HG03432 (cell line): ENCODE results near the gene AGR2.

Source experiments
- ATAC-seq: cut with Tn5 transposase; IDR thresholded peaks from one replicate; pipeline ENCODE4 v1.9.1; 2021; ENCODE audit warnings: mild to moderate bottlenecking, moderate library complexity; ENCODE audit not compliant: unreplicated experiment

The AGR2 gene

GRCh38 chr7:16813232-16813616 is 8.4 kb upstream of the AGR2 start:
- no peak for ATAC-seq

- no peak for ATAC-seq
Observed at GRCh38 chr7:16812542-16813231, 7.9 kb upstream of the AGR2 start.

- ATAC-seq, result no peak
Observed at GRCh38 chr7:16811551-16811950, 6.8 kb upstream of the AGR2 start.

GRCh38 chr7:16810573-16810972 is 5.8 kb upstream of the AGR2 start:
- no peak for ATAC-seq

GRCh38 chr7:16810112-16810511 is 5.3 kb upstream of the AGR2 start:
- ATAC-seq, result no peak

GRCh38 chr7:16805441-16805840 is 642 bp upstream of the AGR2 start:
- no peak for ATAC-seq

GRCh38 chr7:16803881-16804673 is 722 bp downstream of the AGR2 start:
- no peak for ATAC-seq

- no peak for ATAC-seq
Observed at GRCh38 chr7:16803125-16803524, 1.7 kb downstream of the AGR2 start.

GRCh38 chr7:16801579-16801978 is 3.2 kb downstream of the AGR2 start:
- ATAC-seq, result no peak

GRCh38 chr7:16801111-16801542 is 3.7 kb downstream of the AGR2 start:
- peak; percentile 77 for ATAC-seq

- ATAC-seq, result no peak
Observed at GRCh38 chr7:16795624-16796023, 9.2 kb downstream of the AGR2 start.

GRCh38 chr7:16794986-16795385 is 9.8 kb downstream of the AGR2 start:
- no peak for ATAC-seq

GRCh38 chr7:16791905-16792698 is 12.7 kb downstream of the AGR2 start:
- no peak for ATAC-seq

GRCh38 chr7:16791071-16791470 is 13.7 kb downstream of the AGR2 start:
- no peak for ATAC-seq

GRCh38 chr7:16787127-16787526 is 17.7 kb downstream of the AGR2 start:
- no peak for ATAC-seq

GRCh38 chr7:16786257-16786656 is 18.5 kb downstream of the AGR2 start:
- ATAC-seq, result no peak

- no peak for ATAC-seq
Observed at GRCh38 chr7:16785846-16786245, 19.0 kb downstream of the AGR2 start.

- ATAC-seq, result no peak
Observed at GRCh38 chr7:16785321-16785720, 19.5 kb downstream of the AGR2 start.

- ATAC-seq, result no peak
Observed at GRCh38 chr7:16780596-16780995, 24.2 kb downstream of the AGR2 start.

- no peak for ATAC-seq
Observed at GRCh38 chr7:16779051-16779450, 25.7 kb downstream of the AGR2 start.

- ATAC-seq, result no peak
Observed at GRCh38 chr7:16778476-16778875, 26.3 kb downstream of the AGR2 start.

- ATAC-seq, result no peak
Observed at GRCh38 chr7:16776053-16776452, 28.7 kb downstream of the AGR2 start.
